Tibial nerve (tissue), 4 donors: Measurements from ENCODE around the gene TEX264. TPM values are rescaled to one million over a fixed set of nuclear protein-coding genes. Genes with fewer than 3 reads are reported as not detected.

Experiments
- DNase-seq, 2 donors: peaks; one replicate each; pipeline ENCODE4 v3.0.0-alpha.2; 2019; ENCODE audit warnings: low spot score in 2 of 2
- H3K27ac ChIP-seq, 4 donors: fragments of 200-600 bp; sonication (generic) in 3 of 4; one replicate each; pipeline ENCODE4 v1.5.1; 2017 to 2019; ENCODE audit warnings: mild to moderate bottlenecking in 1 of 4
- H3K27me3 ChIP-seq, 2 donors: fragments of 200-600 bp; sonication (generic) in 1 of 2; one replicate each; pipeline versions ENCODE4 v1.5.1 to v1.6.0; 2017 to 2019
- H3K36me3 ChIP-seq, 3 donors: fragments of 200-600 bp; sonication (generic); one replicate each; pipeline ENCODE4 v1.5.1; 2018 to 2019
- H3K4me1 ChIP-seq, 4 donors: fragments of 200-600 bp; sonication (generic) in 3 of 4; one replicate each; pipeline ENCODE4 v1.5.1; 2017 to 2019
- H3K4me3 ChIP-seq, 4 donors: fragments of 200-600 bp; sonication (generic) in 3 of 4; one replicate each; pipeline ENCODE4 v1.5.1; 2017 to 2019; ENCODE audit warnings: mild to moderate bottlenecking in 1 of 4, moderate library complexity in 1 of 4
- H3K9me3 ChIP-seq, 4 donors: fragments of 200-600 bp; sonication (generic) in 3 of 4; one replicate each; pipeline ENCODE4 v1.5.1; 2017 to 2019
- CTCF ChIP-seq, 5 experiments: fragments of 200-600 bp in 3 of 5; fragments of 450-650 bp in 2 of 5; sonication (generic) in 3 of 5; IDR thresholded peaks; one replicate each; pipeline ENCODE4 v1.5.1; 2016 to 2019; ENCODE audit warnings: antibody characterized with exemption in 5 of 5, mild to moderate bottlenecking in 3 of 5, moderate library complexity in 2 of 5
- EP300 ChIP-seq, 2 donors: sonication (generic); formaldehyde crosslinking; IDR thresholded peaks; one replicate each; pipeline ENCODE4 v1.6.1; 2017; ENCODE audit warnings: antibody characterized with exemption in 2 of 2, mild to moderate bottlenecking in 1 of 2
- POLR2A ChIP-seq, 2 donors: fragments of 450-650 bp; IDR thresholded peaks; one replicate each; pipeline ENCODE4 v1.6.1; 2017; ENCODE audit warnings: antibody characterized with exemption in 2 of 2, mild to moderate bottlenecking in 2 of 2, moderate library complexity in 2 of 2
- WGBS, 2 donors: methylation state at CpG; one replicate each; pipeline ENCODE4 v1.1.5; 2018; 5-methylcytosine and 5-hydroxymethylcytosine counted together
- total RNA-seq, 4 donors: library from RNA; depleted of rRNA; stranded (reverse); fragments of >200 nt; gene quantifications; one replicate each; pipeline ENCODE4 v1.1.0, GENCODE V29; 2016

The TEX264 gene, protein sequence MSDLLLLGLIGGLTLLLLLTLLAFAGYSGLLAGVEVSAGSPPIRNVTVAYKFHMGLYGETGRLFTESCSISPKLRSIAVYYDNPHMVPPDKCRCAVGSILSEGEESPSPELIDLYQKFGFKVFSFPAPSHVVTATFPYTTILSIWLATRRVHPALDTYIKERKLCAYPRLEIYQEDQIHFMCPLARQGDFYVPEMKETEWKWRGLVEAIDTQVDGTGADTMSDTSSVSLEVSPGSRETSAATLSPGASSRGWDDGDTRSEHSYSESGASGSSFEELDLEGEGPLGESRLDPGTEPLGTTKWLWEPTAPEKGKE
- total RNA-seq, result 10 to 100 TPM; 68.8 to 80.0 (median 73.2) TPM

DNA sequence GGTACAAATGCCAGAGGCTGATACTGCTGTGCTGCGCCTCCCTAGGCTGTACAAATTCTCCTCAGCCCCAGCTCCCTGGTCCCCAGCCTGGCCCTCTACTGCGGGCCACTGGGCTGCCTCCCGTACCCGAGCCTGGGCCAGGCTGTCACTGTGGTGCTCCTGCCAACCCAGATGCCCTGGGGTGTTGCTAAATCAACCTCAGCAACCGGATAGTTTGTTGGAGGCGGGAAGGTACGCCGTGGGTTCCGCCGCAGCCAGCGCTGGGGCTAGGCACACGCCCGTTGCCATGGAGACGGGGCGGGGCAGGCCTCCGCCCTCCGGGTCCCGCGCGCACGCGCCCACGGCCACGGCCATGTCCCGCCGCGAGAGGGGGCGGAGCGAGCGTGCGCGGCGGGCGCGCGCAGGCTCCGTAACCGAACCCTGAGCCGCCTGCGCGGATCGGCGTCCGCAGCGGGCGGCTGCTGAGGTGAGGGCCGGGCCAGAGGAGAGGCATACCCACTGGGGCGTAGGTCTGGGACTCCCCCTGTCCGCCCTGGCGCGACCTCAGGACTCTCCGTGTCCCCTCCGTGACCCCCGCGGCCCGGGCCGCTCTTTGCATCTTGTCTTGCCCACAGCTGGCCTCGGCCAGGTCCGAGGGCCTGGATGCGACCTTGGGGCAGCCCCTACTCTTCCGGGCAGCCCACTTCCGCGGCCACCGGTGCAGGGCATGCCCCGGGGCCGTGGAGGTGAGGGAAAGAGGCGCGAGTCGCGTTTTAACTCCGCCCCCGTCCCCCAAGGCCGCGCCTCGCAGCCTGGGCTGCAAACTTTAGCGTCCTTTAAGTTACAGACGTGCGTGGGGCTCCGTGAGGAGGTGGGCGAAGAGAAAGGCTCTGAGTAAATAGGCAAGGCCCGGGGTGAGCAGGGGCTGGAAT is at the start of gene TEX264:
TEX264 (plus strand) TSS at position 430 of the 911 bp plus-strand sequence. CDS start 3,053 bp downstream, outside the sequence.
- Histone ChIP-seq H3K4me1 (peaks cover 0 to 67% (median 24%) of the 10 kb centered on the region in 4 donors), H3K27me3 (no peaks in the 10 kb centered on the region), H3K4me3 (peak within 1 kb of the TSS; percentile 81 to 99 (median 97)), H3K9me3 (no peaks in the 10 kb centered on the region), H3K36me3 (peaks cover 0 to 27% (median 0%) of the 10 kb centered on the region in 3 donors), H3K27ac (peak within 1 kb of the TSS; percentile 83 to 96 (median 94))
- WGBS, 2 donors, result 1 to 3% methylated on average over 20 to 56 of the region's 81 CpGs
- TF ChIP-seq POLR2A (IDR thresholded peaks at IDR 0.05) (peak; percentile 64 to 78), EP300 (IDR thresholded peaks at IDR 0.05) (peak in 1 of 2 donors; percentile 81), CTCF (IDR thresholded peaks at IDR 0.05) (no peak)
- peak; percentile 70 to 78 for DNase-seq

DNA sequence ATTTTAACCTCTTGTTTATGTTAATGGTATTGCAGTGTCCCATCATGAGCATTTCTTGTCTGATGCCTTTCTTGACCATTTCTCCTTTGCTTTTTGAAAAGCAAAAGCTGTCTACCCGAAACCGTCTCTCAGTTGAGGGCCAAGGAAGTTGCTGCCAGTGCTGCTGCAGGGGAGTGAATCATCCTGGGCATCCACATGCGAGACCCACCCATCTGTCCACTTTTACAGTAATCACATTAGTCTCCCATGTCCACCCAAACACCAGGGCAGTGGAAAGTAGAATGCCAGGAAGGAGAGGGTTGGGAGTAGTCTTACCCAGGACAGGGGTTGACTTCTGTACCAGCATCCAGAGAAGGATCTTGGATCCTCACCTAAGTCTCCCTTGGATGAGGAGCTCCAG is 48.6 kb upstream of the TEX264 start:
- no peaks in the 10 kb centered on the region for H3K27me3 ChIP-seq
- 87 to 96% methylated on average over 3 of the region's 3 CpGs for WGBS, 2 donors
- no peak for TF ChIP-seq POLR2A (IDR thresholded peaks at IDR 0.05)
- TF ChIP-seq EP300 (IDR thresholded peaks at IDR 0.05), result no peak
- no peak for TF ChIP-seq CTCF (IDR thresholded peaks at IDR 0.05)
- no peak for DNase-seq
- H3K4me3 ChIP-seq, result no peak overlapping the region
- no peaks in the 10 kb centered on the region for H3K9me3 ChIP-seq
- H3K27ac ChIP-seq, result peak overlapping the region in 1 of 4 donors; percentile 67
- no peaks in the 10 kb centered on the region for H3K36me3 ChIP-seq
- peaks cover 0 to 44% (median 14%) of the 10 kb centered on the region in 4 donors for H3K4me1 ChIP-seq

DNA sequence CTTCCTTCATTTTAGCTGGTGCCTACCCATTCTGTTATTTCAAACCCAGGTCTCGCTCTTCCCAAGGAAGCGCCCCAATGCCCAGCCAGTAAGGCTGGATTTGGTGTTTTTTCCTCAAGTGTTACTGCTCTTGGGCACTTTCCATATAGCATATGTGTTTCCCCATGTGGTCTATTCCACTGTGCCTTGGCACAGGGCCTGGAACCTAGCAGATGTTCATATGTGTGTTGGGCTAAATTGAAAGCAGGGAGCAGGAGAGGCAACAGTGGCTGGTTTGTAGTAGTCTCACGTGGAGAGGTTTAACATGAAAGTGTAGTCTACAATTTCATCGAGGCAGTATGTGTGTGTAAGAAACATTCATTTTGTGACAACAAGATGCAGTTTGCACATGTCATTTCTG is 48.2 kb upstream of the TEX264 start:
- Histone ChIP-seq H3K4me1 (peaks cover 0 to 44% (median 14%) of the 10 kb centered on the region in 4 donors), H3K27me3 (no peaks in the 10 kb centered on the region), H3K36me3 (peaks cover 0 to 4% (median 0%) of the 10 kb centered on the region in 3 donors), H3K4me3 (no peak overlapping the region), H3K9me3 (no peaks in the 10 kb centered on the region), H3K27ac (peak overlapping the region in 1 of 4 donors; percentile 67)
- WGBS, 2 donors, result 81% methylated on average over 4 of the region's 4 CpGs
- TF ChIP-seq CTCF (IDR thresholded peaks at IDR 0.05) (no peak), POLR2A (IDR thresholded peaks at IDR 0.05) (no peak), EP300 (IDR thresholded peaks at IDR 0.05) (no peak)
- no peak for DNase-seq

- Histone ChIP-seq H3K4me1 (no peaks in the 10 kb centered on the region), H3K36me3 (peaks cover 0 to 76% (median 14%) of the 10 kb centered on the region in 3 donors), H3K9me3 (no peaks in the 10 kb centered on the region), H3K27ac (no peak overlapping the region), H3K27me3 (no peaks in the 10 kb centered on the region), H3K4me3 (no peak overlapping the region)
- 92 to 94% methylated on average over 4 of the region's 4 CpGs for WGBS, 2 donors
- no peak for TF ChIP-seq CTCF (IDR thresholded peaks at IDR 0.05)
- no peak for TF ChIP-seq EP300 (IDR thresholded peaks at IDR 0.05)
- no peak for TF ChIP-seq POLR2A (IDR thresholded peaks at IDR 0.05)
- DNase-seq, result no peak
Measured at GRCh38 chr3:51630513-51630912, 40.5 kb upstream of the TEX264 start.
